ENCODE results near the gene CNTRL.
"Not testable (repeated sequence)": the region's sequence is repeated elsewhere in the genome, so short reads cannot be mapped to it uniquely, and the experiment has no call there.

Gene CNTRL

DNA sequence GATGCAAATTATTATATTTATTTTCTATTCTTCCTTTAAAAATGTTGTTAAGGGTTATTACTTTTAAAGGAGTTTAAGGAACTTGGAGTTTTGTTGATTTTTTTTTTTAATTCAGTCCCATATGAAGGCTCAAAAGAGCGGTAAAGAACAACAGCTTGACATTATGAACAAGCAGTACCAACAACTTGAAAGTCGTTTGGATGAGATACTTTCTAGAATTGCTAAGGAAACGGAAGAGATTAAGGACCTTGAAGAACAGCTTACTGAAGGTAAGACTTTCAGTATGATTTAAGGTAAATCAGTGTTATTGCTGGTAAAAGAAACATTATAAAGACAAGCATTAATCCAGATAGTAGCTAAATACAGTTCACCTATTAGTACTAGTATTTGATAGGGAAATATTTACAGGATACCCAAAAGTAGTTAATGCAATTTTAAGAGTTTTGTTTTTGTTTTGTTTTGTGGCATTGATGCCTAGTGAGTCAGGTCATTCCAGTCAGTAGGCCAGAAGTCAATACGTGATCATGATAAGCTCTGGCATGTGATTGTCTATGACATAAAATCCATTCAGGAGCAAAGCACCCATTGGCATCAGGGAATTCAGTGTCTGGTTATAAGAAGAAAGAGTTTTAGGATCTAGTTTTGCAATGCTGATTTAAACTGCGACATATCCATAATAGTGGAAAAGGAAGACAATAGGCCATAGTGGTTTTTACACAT is 49.2 kb downstream of the CNTRL start:
- in situ Hi-C loops (cut with MboI; ENCODE audit: low pct_unique_long_range_greater_than_20kb, low sequenced_read_pairs, unreplicated experiment): no loop called here
- TF ChIP-seq, protein P1, sequence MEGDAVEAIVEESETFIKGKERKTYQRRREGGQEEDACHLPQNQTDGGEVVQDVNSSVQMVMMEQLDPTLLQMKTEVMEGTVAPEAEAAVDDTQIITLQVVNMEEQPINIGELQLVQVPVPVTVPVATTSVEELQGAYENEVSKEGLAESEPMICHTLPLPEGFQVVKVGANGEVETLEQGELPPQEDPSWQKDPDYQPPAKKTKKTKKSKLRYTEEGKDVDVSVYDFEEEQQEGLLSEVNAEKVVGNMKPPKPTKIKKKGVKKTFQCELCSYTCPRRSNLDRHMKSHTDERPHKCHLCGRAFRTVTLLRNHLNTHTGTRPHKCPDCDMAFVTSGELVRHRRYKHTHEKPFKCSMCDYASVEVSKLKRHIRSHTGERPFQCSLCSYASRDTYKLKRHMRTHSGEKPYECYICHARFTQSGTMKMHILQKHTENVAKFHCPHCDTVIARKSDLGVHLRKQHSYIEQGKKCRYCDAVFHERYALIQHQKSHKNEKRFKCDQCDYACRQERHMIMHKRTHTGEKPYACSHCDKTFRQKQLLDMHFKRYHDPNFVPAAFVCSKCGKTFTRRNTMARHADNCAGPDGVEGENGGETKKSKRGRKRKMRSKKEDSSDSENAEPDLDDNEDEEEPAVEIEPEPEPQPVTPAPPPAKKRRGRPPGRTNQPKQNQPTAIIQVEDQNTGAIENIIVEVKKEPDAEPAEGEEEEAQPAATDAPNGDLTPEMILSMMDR (IDR thresholded peaks at IDR 0.05; ENCODE audit: extremely low read depth, insufficient read depth, missing control alignments): no peak
- DNase-seq (ENCODE audit: low spot score): no peak

DNA sequence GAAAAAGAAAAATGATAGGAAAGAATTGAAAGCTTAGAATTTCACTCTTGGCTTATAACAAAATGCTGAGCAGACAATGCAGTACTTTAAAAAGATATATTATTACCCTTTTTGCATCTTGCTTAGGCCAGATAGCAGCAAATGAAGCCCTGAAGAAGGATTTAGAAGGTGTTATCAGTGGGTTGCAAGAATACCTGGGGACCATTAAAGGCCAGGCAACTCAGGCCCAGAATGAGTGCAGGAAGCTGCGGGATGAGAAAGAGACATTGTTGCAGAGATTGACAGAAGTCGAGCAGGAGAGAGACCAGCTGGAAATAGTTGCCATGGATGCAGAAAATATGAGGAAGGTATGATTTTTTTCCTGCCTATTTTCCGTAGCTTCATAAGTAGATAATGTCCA is 50.8 kb downstream of the CNTRL start:
- TF ChIP-seq, protein P1 (IDR thresholded peaks at IDR 0.05; ENCODE audit: extremely low read depth, insufficient read depth, missing control alignments): no peak
- no peak for DNase-seq (ENCODE audit: low spot score)
- in situ Hi-C loops (cut with MboI; ENCODE audit: low pct_unique_long_range_greater_than_20kb, low sequenced_read_pairs, unreplicated experiment): no loop called here

DNA sequence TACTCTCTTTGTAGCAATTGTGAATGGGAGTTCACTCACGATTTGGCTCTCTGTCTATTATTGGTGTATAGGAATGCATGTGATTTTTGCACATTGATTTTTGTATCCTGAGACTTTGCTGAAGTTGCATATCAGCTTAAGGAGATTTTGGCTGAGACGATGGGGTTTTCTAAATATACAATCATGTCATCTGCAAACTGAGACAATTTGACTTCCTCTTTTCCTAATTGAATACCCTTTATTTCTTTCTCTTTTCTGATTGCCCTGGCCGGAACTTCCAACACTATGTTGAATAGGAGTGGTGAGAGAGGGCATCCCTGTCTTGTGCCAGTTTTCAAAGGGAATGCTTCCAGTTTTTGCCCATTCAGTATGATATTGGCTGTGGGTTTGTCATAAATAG is 54.6 kb downstream of the CNTRL start:
- not testable (repeated sequence) for DNase-seq (ENCODE audit: low spot score)

DNA sequence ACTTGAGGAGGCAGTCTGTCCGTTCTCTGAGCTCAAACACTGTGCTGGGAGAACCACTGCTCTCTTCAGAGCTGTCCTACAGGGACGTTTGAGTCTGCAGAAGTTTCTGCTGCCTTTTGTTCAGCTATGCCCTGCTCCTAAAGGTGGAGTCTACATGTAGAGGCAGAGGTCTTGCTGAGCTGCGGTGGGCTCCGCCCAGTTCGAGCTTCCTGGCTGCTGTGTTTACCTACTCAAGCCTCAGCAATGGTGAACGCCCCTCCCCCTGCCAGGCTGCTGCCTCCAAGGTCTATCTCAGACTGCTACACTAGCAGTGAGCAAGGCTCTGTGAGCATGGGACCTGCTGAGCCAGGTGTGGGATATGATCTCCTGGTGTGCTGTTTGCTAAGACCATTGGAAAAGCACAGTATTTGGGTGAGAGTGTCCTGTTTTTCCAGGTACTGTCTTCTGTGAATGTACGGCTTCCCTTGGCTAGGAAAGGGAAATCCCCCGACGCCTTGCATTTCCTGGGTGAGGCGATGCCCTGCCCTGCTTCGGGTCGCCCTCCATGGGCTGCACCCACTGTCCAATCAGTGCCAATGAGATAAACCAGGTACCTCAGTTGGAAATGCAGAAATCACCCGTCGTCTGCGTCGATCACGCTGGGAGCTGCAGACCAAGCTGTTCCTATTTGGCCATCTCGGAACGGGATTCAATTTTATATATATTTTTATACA is 58.5 kb downstream of the CNTRL start:
- TF ChIP-seq, protein P1 (IDR thresholded peaks at IDR 0.05; ENCODE audit: extremely low read depth, insufficient read depth, missing control alignments): no peak
- no peak for DNase-seq (ENCODE audit: low spot score)
- in situ Hi-C loops (cut with MboI; ENCODE audit: low pct_unique_long_range_greater_than_20kb, low sequenced_read_pairs, unreplicated experiment): no loop called here

More for the DNA sequence above, 54.6 kb downstream of the CNTRL start:
- in situ Hi-C loops (cut with MboI; ENCODE audit: low pct_unique_long_range_greater_than_20kb, low sequenced_read_pairs, unreplicated experiment): not testable (repeated sequence)

DNA sequence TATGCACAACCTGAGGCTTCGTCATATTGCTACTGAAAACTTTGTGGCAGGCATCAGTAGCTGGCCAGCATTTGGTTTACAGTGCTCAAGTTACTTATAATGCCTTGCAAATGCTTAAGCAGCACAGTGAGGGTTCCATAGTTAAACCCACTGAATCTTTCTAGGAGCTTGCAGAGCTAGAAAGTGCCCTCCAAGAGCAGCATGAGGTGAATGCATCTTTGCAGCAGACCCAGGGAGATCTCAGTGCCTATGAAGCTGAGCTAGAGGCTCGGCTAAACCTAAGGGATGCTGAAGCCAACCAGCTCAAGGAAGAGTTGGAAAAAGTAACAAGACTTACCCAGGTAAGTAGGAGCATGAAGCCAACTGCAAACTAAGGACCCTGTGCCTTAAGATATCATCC is 60.9 kb downstream of the CNTRL start:
- DNase-seq (ENCODE audit: low spot score): no peak
- TF ChIP-seq, protein P1 (IDR thresholded peaks at IDR 0.05; ENCODE audit: extremely low read depth, insufficient read depth, missing control alignments): no peak
- in situ Hi-C loops (cut with MboI; ENCODE audit: low pct_unique_long_range_greater_than_20kb, low sequenced_read_pairs, unreplicated experiment): no loop called here

DNA sequence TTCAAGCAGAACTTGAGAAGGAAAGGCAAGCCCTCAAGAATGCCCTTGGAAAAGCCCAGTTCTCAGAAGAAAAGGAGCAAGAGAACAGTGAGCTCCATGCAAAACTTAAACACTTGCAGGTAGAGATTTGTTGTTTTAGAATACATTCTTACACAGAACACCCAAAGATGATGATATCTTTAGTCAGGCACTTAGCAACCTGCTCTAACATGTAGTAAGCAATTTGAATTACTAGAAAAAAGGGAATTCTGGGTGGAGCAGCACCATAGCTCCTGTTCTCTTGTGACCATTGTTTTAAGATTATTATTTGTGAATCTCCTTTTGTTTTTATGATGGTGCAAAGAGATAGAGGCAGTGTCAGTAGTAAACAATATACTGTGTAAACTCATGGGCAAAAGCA is 63.8 kb downstream of the CNTRL start:
- DNase-seq (ENCODE audit: low spot score): no peak
- TF ChIP-seq, protein P1 (IDR thresholded peaks at IDR 0.05; ENCODE audit: extremely low read depth, insufficient read depth, missing control alignments): no peak
- in situ Hi-C loops (cut with MboI; ENCODE audit: low pct_unique_long_range_greater_than_20kb, low sequenced_read_pairs, unreplicated experiment): no loop called here

DNA sequence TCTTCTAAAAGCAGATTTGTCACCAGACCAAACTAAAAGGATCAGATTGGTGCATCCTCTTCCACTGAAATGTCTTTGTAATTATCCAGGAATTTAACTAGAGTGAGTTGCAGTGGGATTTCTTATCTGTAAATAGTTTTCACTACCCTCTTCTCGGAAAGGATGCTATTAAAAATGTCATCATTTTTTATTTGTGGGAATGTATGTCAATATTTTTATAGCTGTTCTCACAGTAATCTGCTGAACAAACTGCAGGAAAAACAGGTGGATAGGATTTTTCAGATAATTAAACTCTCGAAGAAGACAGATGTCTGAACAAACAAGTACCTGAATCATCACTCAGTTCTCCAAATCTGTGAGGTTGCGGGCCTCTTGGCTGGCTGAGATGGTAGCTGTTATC is 64.2 kb downstream of the CNTRL start:
- TF ChIP-seq, protein P1 (IDR thresholded peaks at IDR 0.05; ENCODE audit: extremely low read depth, insufficient read depth, missing control alignments): no peak
- DNase-seq (ENCODE audit: low spot score): no peak
- in situ Hi-C loops (cut with MboI; ENCODE audit: low pct_unique_long_range_greater_than_20kb, low sequenced_read_pairs, unreplicated experiment): no loop called here
